Neural progenitor cell (in vitro differentiated cells): Measurements from ENCODE around the gene TSPOAP1.

Experiments used
- EZH2 ChIP-seq: fragments of 200-600 bp; sonication (generic); IDR thresholded peaks from 2 replicates; pipeline ENCODE4 v1.6.1; 2017; ENCODE audit warnings: antibody characterized with exemption, mild to moderate bottlenecking, moderate library complexity
- TF ChIP-seq, protein P1 (sequence below): fragments of 200-600 bp; sonication (generic); IDR thresholded peaks from 2 replicates; pipeline ENCODE4 v1.5.1; 2017; ENCODE audit warnings: antibody characterized with exemption, mild to moderate bottlenecking

DNA sequence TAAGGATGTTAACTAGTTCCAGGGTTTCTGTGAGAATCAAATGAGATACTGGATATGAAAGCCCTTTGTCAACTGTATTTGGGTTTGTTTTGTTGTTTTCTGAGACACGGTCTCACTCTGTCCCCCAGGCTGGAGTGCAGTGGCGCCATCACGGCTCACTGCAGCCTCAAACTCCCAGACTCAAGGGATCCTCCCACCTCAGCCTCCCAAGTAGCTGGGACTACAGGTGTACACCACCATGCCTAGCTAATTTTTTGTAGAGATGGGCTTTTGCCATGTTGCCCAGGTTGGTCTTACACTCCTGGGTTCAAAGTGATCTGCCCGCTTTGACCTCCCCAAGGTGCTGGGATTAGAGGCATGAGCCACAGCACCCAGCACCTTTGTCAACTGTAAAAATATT lies 14.5 kb upstream of the TSPOAP1 start:
- TF ChIP-seq, protein P1, sequence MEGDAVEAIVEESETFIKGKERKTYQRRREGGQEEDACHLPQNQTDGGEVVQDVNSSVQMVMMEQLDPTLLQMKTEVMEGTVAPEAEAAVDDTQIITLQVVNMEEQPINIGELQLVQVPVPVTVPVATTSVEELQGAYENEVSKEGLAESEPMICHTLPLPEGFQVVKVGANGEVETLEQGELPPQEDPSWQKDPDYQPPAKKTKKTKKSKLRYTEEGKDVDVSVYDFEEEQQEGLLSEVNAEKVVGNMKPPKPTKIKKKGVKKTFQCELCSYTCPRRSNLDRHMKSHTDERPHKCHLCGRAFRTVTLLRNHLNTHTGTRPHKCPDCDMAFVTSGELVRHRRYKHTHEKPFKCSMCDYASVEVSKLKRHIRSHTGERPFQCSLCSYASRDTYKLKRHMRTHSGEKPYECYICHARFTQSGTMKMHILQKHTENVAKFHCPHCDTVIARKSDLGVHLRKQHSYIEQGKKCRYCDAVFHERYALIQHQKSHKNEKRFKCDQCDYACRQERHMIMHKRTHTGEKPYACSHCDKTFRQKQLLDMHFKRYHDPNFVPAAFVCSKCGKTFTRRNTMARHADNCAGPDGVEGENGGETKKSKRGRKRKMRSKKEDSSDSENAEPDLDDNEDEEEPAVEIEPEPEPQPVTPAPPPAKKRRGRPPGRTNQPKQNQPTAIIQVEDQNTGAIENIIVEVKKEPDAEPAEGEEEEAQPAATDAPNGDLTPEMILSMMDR: no peak
- no peak for TF ChIP-seq EZH2
